Measurements from ENCODE around the gene IQCE.

DNA sequence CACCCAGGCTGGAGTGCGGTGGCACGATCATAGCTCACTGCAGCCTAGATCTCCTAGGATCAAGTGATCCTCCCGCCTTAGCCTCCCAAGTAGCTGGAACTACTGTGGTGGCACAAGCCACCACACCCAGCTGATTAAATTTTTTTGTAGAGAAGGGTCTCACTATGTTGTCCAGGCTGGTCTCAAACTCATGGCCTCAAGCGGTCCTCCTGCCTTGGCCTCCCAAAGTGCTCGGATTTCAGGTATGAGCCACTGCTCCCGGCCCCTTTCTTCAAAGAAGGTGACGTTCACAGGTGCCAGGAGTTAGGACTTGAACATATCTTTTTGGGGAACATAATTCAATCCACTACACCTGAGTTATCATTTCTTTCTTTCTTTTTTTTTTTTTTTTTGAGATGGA is 70.1 kb downstream of the IQCE start:
- TF ChIP-seq, protein P1, sequence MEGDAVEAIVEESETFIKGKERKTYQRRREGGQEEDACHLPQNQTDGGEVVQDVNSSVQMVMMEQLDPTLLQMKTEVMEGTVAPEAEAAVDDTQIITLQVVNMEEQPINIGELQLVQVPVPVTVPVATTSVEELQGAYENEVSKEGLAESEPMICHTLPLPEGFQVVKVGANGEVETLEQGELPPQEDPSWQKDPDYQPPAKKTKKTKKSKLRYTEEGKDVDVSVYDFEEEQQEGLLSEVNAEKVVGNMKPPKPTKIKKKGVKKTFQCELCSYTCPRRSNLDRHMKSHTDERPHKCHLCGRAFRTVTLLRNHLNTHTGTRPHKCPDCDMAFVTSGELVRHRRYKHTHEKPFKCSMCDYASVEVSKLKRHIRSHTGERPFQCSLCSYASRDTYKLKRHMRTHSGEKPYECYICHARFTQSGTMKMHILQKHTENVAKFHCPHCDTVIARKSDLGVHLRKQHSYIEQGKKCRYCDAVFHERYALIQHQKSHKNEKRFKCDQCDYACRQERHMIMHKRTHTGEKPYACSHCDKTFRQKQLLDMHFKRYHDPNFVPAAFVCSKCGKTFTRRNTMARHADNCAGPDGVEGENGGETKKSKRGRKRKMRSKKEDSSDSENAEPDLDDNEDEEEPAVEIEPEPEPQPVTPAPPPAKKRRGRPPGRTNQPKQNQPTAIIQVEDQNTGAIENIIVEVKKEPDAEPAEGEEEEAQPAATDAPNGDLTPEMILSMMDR (IDR thresholded peaks at IDR 0.05), result no peak
- no peak for TF ChIP-seq POLR2A (IDR thresholded peaks at IDR 0.05)
